Testis (tissue), 2 donors: ENCODE data around the gene DLL3.

ENCODE experiments used
- POLR2A ChIP-seq: fragments of 450-650 bp; IDR thresholded peaks from one replicate; pipeline ENCODE4 v1.6.1; 2017; ENCODE audit warnings: antibody characterized with exemption, mild to moderate bottlenecking, moderate library complexity
- TF ChIP-seq, protein P1 (sequence below), 3 experiments: fragments of 450-650 bp in 2 of 3; fragments of 200-600 bp in 1 of 3; sonication (generic) in 1 of 3; IDR thresholded peaks; one replicate each; pipeline ENCODE4 v1.5.1; 2016 to 2019; ENCODE audit warnings: antibody characterized with exemption in 3 of 3, mild to moderate bottlenecking in 2 of 3, moderate library complexity in 1 of 3

DNA sequence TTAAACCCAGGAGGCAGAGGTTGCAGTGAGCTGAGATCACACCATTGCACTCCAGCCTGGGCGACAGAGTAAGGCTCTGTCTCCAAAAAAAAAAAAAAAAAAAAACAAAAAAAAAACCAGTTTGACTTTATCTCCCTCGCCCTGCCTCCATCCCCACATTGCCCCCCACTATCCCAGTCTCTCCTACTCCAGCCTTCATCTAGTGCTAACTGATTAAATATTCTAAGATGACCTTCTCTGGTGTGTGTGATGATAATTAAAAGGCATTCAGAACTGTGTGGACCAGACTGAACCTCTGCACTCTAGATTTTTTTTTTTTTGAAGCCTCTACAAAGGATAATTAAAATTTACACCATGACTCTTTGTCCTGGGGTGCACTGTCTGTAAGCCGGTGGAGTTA lies 6.0 kb upstream of the DLL3 start:
- TF ChIP-seq, protein P1, sequence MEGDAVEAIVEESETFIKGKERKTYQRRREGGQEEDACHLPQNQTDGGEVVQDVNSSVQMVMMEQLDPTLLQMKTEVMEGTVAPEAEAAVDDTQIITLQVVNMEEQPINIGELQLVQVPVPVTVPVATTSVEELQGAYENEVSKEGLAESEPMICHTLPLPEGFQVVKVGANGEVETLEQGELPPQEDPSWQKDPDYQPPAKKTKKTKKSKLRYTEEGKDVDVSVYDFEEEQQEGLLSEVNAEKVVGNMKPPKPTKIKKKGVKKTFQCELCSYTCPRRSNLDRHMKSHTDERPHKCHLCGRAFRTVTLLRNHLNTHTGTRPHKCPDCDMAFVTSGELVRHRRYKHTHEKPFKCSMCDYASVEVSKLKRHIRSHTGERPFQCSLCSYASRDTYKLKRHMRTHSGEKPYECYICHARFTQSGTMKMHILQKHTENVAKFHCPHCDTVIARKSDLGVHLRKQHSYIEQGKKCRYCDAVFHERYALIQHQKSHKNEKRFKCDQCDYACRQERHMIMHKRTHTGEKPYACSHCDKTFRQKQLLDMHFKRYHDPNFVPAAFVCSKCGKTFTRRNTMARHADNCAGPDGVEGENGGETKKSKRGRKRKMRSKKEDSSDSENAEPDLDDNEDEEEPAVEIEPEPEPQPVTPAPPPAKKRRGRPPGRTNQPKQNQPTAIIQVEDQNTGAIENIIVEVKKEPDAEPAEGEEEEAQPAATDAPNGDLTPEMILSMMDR (IDR thresholded peaks at IDR 0.05) = no peak
- TF ChIP-seq POLR2A = no peak
